ENCODE results near the gene GRIP2.

GRIP2 gene

DNA sequence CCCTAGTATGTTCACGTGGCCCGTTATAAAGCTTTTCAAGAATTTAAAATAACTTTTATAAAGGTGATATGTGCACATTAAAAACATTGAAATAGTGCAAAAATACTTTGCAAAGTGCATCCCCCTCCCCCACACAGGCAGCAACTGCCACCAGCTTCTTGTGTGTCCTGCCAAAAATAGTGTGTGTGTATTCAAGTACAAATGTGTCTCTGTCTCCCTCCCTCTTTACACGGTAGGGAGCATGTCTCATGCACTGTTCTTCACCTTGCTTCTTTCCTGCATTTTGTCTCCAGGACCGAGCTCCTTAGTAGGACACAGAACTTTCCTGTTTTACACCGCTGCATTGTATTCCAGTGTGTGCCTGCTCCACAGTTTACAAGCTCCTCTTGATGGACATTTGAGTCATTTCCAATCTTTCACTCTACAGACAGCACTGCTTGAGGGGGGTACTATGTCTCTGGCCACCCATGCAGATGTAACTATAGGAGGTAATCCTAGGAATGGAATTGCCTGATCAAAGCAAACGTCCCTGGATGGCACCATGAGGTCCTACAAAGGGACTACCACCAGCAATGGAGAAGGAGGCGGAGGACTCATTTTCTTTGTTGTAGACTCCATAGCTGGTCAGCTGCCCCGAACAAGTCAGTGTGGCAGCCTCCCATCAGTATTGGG, 85.4 kb downstream of the GRIP2 start:
- no peak for DNase-seq

- peak in 1 of 56 donors; percentile 10 for DNase-seq
Observed at GRCh38 chr3:14453876-14454638, 86.1 kb downstream of the GRIP2 start.

DNA sequence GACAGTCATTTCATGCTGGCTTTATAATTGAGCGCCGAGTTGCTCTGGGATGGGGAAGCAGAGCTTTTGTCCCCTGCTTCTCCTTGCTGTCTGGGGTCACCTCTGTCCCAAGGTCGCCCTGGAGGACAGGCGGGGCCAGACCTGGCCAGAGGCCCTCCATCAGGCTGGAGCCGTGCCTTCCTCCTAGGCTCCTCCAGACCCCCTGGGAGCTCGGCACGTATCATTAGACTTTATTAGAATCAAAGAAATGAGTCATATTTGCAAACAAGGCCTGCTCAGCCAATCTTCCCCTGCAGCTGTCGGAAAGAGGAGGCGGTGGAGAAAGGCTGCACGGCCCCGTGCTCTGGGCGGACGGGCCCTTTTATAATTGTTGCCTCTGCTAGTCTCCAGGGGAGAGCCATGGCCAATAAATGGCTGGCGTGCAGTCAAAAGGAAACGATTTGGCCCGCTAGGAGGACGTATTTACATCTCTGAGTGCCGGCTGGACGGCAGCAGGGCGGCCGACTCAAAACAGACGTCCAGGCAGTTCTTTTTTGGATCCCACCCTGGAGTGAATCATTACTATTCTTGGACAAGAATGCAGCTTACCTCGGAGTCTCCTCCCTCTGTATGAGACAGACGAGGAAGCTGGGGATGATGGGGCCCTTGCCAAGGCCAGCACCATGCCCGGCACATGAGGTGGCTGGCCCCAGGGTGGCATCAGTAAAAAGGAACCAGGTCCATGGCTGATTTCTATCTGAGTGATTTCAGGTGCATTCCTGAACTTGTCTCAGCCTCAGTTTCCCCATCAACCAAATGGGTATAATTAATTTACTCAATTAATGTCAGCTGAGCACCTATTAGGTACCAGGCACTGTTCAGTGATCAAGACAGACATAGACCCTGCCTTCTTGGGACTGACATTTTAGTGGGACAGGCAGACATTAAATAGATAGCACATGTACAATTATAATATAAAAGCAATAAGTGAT, 87.1 kb downstream of the GRIP2 start:
- DNase-seq, result peak in 52 of 56 donors; percentile 25 to 89 (median 70)

- peak in 13 of 56 donors; percentile 15 to 79 (median 36) for DNase-seq
Observed at GRCh38 chr3:14451844-14452739, 88.0 kb downstream of the GRIP2 start.

DNA sequence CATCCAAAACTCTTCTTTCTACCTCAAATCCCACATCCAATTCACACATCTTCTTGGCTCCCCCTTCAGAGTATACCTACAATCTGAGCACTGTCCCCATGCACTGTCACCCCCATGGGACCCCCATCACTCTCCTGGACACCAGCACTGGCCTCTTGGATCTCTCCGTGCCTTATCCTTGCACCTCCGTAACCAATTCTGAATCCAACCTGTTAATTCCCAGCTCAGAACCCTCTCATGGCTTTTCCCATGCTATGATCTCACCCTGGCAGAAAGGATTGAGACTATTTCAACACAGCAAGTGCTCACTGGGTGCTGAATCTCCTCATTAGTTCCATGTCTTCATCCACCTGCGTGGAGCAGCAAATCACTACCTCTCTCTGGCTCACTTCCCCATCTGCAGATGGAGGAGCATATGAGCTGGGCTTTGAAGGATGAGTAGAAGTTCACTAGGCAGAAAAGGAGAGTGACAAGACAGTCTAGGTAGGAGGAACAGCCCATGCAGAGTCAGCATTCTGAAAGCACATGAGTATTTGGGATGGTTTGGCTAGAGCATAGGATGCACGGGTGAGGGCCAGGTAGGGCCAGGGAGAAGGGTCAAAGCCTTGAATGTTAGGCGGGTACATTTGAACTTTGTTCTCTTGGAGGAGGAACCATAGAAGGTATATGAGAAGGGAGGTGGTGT, 89.1 kb downstream of the GRIP2 start:
- DNase-seq, result no peak

- no peak for DNase-seq
Observed at GRCh38 chr3:14450506-14450905, 89.6 kb downstream of the GRIP2 start.

GRCh38 chr3:14448756-14449727, 91.1 kb downstream of the GRIP2 start:
- DNase-seq, result peak in 2 of 56 donors; percentile 21 to 43

DNA sequence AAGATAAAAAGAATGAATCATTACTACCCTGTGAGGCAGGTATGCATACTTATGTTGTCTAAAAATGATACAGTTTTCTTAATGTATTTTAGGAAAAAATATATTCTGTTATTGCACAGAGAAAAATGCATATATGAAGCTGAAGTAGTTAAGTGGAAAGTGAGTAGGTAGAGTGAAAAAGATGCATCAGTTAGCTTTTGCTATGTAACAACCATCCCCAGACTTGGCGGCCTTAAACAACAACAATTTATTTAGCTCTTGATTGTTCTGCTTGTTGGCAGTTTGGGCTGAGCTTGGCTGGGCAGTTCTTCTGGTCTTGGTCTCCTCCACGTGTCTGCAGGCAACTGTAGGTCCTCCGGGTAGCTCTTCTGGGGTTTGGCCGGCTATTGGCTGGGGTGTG, 92.1 kb downstream of the GRIP2 start:
- no peak for DNase-seq

DNA sequence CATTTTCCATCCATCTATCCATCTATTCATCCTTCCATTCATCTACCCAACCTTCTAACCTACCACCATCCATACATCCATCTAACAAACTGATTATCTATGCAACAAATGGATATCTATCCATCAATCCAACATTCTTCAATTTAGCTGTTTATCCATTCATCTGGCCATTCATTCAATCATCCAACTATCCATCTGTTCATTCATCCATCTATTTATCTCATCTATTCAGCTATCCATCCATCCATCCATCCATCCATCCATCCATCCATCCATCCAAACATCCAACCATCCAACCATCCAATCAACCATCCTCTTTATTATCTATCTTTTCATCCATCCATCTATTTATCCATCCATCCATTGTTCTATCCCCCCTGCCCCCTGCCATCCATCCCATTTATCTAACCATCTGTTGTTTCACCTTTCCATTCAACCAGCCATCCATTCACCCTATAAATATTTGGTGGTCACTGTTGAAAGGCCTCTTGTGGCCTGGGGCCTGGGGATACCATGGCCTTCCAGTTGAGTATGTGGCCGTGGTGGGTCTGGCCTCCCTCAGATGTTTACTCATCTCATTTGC, 93.1 kb downstream of the GRIP2 start:
- DNase-seq, result no peak

GRCh38 chr3:14445773-14446172, 94.4 kb downstream of the GRIP2 start:
- DNase-seq, result no peak

DNA sequence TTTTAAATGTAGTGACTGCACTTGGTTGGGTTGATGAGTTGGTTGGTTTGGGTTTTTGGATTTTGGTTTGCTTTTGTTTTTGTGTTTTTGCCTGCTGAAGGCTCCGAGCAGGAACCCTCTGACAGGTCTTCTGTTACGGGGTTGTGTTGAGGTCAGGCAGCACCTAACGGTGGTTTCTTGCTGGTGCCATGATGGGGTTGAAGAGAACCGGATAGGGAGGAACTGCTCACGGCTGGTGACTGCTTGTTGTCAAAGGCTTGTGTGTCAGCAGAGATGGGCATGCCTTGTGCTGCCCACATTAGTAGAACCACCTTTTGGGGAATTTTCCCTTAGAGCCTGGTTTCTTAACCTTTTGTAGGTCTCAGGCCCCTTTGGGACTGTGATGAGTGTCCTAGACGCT, 95.8 kb downstream of the GRIP2 start:
- DNase-seq, result no peak

DNA sequence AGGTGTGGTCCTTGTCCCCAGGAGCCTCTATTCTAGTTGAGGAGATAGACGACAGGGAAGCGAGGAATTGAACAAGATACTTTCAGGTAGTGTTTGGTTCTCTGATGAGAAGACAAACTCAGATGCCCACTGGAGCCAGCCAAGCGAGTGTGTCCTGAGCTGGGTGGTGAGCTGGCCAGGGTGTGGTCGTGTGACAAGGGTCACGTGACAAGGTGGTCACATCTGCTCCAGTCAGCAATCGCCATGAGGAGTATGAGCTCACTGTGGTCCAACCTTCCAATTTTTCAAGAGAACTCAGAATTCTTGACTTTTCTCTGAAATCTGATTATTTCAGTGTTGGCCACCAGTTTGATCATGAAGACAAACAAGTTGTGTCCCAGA, 98.2 kb downstream of the GRIP2 start:
- peak in 2 of 56 donors; percentile 12 to 28 for DNase-seq

- DNase-seq, result no peak
Observed at GRCh38 chr3:14441240-14441919, 98.8 kb downstream of the GRIP2 start.

GRCh38 chr3:14440531-14441239, 99.5 kb downstream of the GRIP2 start:
- DNase-seq, result peak in 30 of 56 donors; percentile 15 to 86 (median 46)

- DNase-seq, result no peak
Observed at GRCh38 chr3:14440168-14440518, 100.0 kb downstream of the GRIP2 start.

- peak in 16 of 56 donors; percentile 15 to 53 (median 30) for DNase-seq
Observed at GRCh38 chr3:14439501-14440167, 100.5 kb downstream of the GRIP2 start.
